DND-41 (cell line): ENCODE results near the gene RGS3.

ENCODE experiments used
- ATAC-seq: fragments of 200-7000 bp; cut with Tn5 transposase; 3 replicates; pipeline ENCODE4 v1.9.1; 2021; ENCODE audit warnings: low read depth; ENCODE audit not compliant: insufficient read depth
- DNase-seq: peaks from one replicate; pipeline ENCODE4 v3.0.0-alpha.2; 2020
- H2AFZ ChIP-seq: 2 replicates; pipeline ENCODE4 v1.6.0; 2012; ENCODE audit warnings: low read depth, low read length
- H3K27ac ChIP-seq: 2 replicates; pipeline ENCODE4 v1.5.1; 2012; ENCODE audit warnings: low read length, inconsistent platforms
- H3K27me3 ChIP-seq: fragments of 200-600 bp; sonication (generic); 2 replicates; pipeline ENCODE4 v1.6.0; 2012; ENCODE audit warnings: low read length, mild to moderate bottlenecking, inconsistent platforms; ENCODE audit not compliant: insufficient read depth, poor library complexity
- H3K36me3 ChIP-seq: 2 replicates; pipeline ENCODE4 v1.5.1; 2012; ENCODE audit warnings: low read length, inconsistent platforms; ENCODE audit not compliant: insufficient read depth
- H3K4me1 ChIP-seq: 2 replicates; pipeline ENCODE4 v1.5.1; 2012; ENCODE audit warnings: mild to moderate bottlenecking, low read length; ENCODE audit not compliant: insufficient read depth
- H3K4me2 ChIP-seq: 2 replicates; pipeline ENCODE4 v1.6.0; 2012; ENCODE audit warnings: mild to moderate bottlenecking, moderate library complexity, low read length, inconsistent platforms; ENCODE audit not compliant: insufficient read depth
- H3K4me3 ChIP-seq, 2 experiments: fragments of 200-600 bp in 1 of 2; shearing (Covaris generic) in 1 of 2; 2 replicates each; pipeline ENCODE4 v1.5.1; 2012 to 2016; ENCODE audit warnings: inconsistent platforms in 2 of 2, low read length in 2 of 2, mild to moderate bottlenecking in 2 of 2, low read depth in 1 of 2, moderate library complexity in 1 of 2
- H3K79me2 ChIP-seq: 2 replicates; pipeline ENCODE4 v1.6.0; 2012; ENCODE audit warnings: low read length, inconsistent platforms; ENCODE audit not compliant: insufficient read depth
- H3K9ac ChIP-seq: 2 replicates; pipeline ENCODE4 v1.6.0; 2012; ENCODE audit warnings: low read depth, mild to moderate bottlenecking, inconsistent platforms, low read length, moderate library complexity
- H3K9me3 ChIP-seq: 2 replicates; pipeline ENCODE4 v1.5.1; 2012; ENCODE audit warnings: low read length, moderate library complexity, mild to moderate bottlenecking, inconsistent platforms; ENCODE audit not compliant: insufficient read depth, severe bottlenecking
- H4K20me1 ChIP-seq: 2 replicates; pipeline ENCODE4 v1.6.0; 2012; ENCODE audit warnings: low read length; ENCODE audit not compliant: insufficient read depth
- EZH2 ChIP-seq: IDR thresholded peaks from 3 replicates; pipeline ENCODE4 v1.6.1; 2012; ENCODE audit warnings: borderline replicate concordance, low read depth, mild to moderate bottlenecking, moderate library complexity, low read length, inconsistent platforms; ENCODE audit not compliant: severe bottlenecking
- TF ChIP-seq, protein P1 (sequence below): IDR thresholded peaks from 2 replicates; pipeline ENCODE4 v1.5.1; 2012; ENCODE audit warnings: borderline replicate concordance, low read length, moderate library complexity, mild to moderate bottlenecking; ENCODE audit not compliant: poor library complexity, severe bottlenecking; ENCODE audit errors: extremely low read depth

RGS3 gene

GRCh38 chr9:113622600-113623400 is 159.3 kb downstream of the RGS3 start:
- Histone ChIP-seq H3K79me2 (no peaks in the 10 kb centered on the region), H3K4me2 (no peak overlapping the region), H3K9me3 (no peaks in the 10 kb centered on the region), H3K4me3 (no peak overlapping the region), H3K9ac (no peak overlapping the region), H3K27ac (no peak overlapping the region), H2AFZ (no peak overlapping the region), H3K36me3 (no peaks in the 10 kb centered on the region), H3K4me1 (no peaks in the 10 kb centered on the region), H4K20me1 (no peaks in the 10 kb centered on the region), H3K27me3 (peaks cover 3% of the 10 kb centered on the region)
- TF ChIP-seq, protein P1, sequence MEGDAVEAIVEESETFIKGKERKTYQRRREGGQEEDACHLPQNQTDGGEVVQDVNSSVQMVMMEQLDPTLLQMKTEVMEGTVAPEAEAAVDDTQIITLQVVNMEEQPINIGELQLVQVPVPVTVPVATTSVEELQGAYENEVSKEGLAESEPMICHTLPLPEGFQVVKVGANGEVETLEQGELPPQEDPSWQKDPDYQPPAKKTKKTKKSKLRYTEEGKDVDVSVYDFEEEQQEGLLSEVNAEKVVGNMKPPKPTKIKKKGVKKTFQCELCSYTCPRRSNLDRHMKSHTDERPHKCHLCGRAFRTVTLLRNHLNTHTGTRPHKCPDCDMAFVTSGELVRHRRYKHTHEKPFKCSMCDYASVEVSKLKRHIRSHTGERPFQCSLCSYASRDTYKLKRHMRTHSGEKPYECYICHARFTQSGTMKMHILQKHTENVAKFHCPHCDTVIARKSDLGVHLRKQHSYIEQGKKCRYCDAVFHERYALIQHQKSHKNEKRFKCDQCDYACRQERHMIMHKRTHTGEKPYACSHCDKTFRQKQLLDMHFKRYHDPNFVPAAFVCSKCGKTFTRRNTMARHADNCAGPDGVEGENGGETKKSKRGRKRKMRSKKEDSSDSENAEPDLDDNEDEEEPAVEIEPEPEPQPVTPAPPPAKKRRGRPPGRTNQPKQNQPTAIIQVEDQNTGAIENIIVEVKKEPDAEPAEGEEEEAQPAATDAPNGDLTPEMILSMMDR = no peak
- no peak for TF ChIP-seq EZH2
- ATAC-seq = no peak
- DNase-seq = no peak

GRCh38 chr9:113623851-113624485 is 160.4 kb downstream of the RGS3 start:
- Histone ChIP-seq H3K9me3 (no peaks in the 10 kb centered on the region), H3K79me2 (no peaks in the 10 kb centered on the region), H3K9ac (no peak overlapping the region), H3K4me2 (no peak overlapping the region), H3K27me3 (peaks cover 3% of the 10 kb centered on the region), H3K36me3 (no peaks in the 10 kb centered on the region), H3K27ac (no peak overlapping the region), H2AFZ (no peak overlapping the region), H3K4me3 (no peak overlapping the region), H4K20me1 (no peaks in the 10 kb centered on the region), H3K4me1 (no peaks in the 10 kb centered on the region)
- DNase-seq (no peak), ATAC-seq (no peak)
- TF ChIP-seq, protein P1 = no peak
- no peak for TF ChIP-seq EZH2

DNA sequence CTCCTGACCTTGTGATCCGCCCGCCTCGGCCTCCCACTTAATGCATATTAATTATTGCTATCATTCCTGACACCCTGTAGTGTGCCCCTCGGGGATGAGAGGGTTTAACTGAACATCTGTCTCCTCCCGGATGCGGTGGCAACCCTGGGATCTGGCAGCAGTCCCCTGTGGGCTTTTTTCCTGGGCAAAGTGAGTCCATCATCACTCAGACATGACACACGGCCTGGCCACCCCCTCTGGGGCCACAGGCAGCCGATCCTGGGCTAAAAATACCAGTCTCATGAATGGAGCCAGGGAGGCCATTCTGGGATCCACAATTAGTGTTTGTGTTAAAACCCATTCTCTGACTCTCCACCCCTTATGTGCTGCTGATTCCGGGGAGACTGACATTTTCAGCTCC is 161.2 kb downstream of the RGS3 start:
- no peaks in the 10 kb centered on the region for H3K4me1 ChIP-seq
- H3K27ac ChIP-seq = no peak overlapping the region
- no peaks in the 10 kb centered on the region for H4K20me1 ChIP-seq
- H2AFZ ChIP-seq = no peak overlapping the region
- peaks cover 3% of the 10 kb centered on the region for H3K27me3 ChIP-seq
- no peak for TF ChIP-seq EZH2
- TF ChIP-seq, protein P1 = no peak
- no peaks in the 10 kb centered on the region for H3K79me2 ChIP-seq
- no peaks in the 10 kb centered on the region for H3K36me3 ChIP-seq
- no peak overlapping the region for H3K4me2 ChIP-seq
- ATAC-seq (no peak), DNase-seq (no peak)
- H3K9ac ChIP-seq = no peak overlapping the region
- no peak overlapping the region for H3K4me3 ChIP-seq
- H3K9me3 ChIP-seq = no peaks in the 10 kb centered on the region
